HTR-8/SVneo (cell line): ENCODE results near the gene KCNT1.

Experiments used
- DNase-seq: peaks from one replicate; pipeline ENCODE4 v3.0.0; 2011; ENCODE audit warnings: low spot score, mixed read lengths; ENCODE audit not compliant: insufficient read length
- FAIRE-seq: peaks from 2 replicates; lab custom pipeline; 2011; peaks lifted over from hg19 to GRCh38; lab: Jason Lieb, UNC

KCNT1 gene

DNA sequence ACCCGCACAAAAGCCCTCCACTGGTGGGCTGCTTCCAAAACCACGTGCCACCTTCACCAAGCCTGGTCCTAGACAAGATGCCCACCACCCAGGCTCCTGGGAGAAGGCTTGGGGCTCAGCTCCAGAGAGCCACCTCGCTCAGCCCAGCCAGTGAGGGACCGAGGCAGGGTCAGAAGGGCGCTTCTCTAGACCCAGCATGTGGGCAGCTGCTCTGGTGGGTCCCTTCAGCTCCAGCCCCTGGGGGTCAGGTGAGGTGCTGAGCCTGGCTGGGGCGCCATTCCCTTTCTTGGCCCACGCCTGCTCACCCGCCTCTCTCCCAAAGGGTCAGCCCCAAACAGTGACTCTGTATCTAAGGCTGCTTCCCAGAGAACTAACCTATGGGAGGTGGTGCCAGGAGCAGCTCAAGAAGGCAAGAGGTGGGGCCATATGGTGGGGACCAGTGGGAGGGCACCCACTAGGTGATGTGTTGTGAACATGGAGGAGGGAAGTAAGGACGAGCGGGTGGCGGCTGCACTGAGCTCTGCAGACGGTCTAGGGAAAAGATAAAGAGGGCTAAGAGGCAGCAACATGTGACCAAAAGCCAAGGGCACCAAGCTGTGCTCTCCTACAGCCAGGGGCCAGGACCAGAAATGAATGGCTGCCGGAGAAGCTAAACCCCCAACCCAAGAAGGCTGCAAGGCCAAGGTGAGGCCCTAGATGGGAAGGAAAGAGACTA is 126.0 kb downstream of the KCNT1 start:
- DNase-seq (no peak), FAIRE-seq (no peak)

DNA sequence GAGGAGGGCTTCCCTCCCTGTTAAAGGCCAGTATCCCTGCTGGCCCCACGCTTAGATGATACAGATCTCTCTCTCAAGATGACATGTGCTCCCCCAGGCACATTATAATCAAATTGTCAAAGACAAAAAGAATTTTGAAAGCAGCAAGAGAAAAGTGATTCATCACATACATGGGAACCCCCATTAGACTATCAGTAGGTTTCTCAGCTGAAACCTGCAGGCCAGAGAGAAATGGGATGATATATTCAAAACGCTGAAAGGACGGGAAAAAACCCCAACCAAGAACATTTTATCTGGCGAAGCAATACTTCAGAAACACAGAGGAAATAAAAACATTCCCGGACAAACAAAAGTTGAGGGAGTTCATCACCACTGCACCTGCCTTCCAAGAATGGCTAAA is 126.7 kb downstream of the KCNT1 start:
- no peak for FAIRE-seq
- no peak for DNase-seq

DNA sequence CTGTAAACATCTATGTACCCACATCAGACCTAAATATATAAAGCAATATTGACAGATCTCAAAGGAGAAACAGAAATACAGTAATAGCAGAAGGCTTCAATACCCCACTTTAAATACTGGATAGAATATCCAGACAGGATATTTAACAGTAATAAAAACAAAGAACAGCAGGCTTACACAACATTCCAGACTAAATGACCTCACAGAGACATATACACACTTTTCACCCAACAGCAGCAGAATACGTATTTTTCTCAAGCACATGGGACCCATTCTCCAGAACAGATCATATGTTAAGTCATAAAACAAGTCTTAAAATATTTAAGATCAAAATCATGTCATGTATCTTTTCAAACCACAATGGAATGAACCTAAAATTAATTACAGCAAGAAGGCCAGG is 128.5 kb downstream of the KCNT1 start:
- no peak for DNase-seq
- no peak for FAIRE-seq

DNA sequence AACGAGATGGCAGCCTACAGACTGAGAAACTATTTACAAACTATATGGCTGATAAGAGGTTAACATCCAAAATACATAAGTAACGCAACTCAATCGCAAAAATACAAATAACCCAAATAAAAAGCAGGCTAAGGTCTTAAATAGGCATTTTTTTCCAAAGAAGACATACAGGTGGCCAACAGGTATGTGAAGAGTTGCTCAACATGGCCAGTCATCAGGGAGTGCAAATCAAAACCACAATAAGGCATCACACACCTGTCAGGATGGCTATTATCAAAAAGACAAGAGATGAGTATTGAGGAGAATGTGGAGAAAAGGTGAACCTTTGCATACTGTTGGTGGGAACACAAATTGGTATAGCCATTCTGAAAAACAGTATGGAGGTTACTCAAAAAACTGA is 131.9 kb downstream of the KCNT1 start:
- no peak for DNase-seq
- FAIRE-seq, result no peak

DNA sequence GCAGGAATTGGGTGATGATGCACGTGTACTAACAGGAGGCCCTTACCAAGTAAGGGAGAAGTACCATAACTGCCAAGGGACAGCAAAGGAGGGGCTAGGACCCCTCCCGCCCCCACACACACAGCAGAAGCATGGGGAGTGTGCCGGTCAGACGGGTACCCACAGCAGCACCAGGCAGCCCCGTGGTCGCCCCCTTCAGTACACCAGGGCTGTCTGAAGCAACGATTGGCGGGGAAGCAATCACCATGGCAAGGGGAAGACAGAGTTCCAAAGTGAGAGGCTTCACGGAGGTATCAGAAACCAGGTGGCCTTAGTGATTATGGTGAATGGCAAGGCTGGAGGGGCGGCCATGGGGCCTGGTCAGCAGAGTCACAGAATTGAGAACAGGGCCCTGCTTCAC is 133.1 kb downstream of the KCNT1 start:
- FAIRE-seq (no peak), DNase-seq (no peak)

DNA sequence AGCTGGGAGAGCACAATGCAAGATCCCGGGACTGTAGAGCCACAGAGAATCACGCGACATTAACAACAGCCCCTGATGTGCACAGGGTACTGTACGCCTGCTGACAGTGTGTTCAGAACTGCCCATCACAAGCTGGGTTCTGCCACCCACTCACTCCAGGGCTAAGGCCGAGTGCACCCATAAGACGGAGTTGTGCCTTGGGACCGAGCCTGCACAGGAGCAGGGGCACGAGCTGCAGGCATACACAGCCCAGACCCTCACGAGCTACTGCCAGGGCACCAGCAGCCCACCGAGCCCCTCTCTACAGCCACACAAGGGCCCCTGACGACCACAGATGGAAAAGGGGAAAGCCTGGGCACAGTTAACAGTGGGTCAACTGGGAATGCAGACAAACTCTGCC is 137.5 kb downstream of the KCNT1 start:
- no peak for FAIRE-seq
- DNase-seq, result no peak

DNA sequence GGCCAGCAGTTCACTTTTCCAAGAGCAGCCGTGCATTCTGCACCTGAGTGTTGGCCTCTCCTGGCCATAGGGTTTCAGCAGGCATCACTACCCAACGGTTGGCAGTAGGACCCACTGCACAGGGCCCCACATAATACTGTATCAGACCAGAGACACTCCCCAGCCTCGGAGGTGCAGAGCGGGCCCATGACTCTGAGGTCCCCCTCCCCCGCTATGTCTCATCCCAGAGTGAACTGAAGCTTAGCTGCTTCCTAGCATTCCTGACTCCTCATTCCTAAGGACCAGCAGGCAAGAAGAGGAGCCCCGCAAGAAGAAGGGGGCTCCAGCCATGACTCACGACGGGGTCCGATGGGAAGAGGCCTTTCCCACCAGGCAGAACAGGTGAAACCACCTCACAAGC is 138.1 kb downstream of the KCNT1 start:
- DNase-seq (no peak), FAIRE-seq (no peak)

DNA sequence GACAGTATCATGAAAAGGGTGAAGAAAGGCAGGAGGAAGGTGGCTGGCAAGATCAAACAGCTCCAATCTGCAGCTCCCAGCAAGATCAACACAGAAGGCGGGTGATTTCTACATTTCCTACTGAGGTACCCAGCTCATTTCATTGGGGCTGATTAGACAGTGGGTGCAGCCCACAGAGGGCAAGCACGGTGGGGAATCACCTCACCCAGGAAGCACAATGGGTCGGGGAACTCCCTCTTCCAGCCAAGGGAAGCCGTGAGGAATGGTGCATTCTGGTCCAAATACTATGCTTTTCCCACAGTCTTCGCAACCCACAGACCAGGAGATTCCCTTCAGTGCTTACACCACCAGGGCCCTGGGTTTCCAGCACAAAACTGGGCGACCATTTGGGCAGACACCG is 138.6 kb downstream of the KCNT1 start:
- FAIRE-seq, result no peak
- no peak for DNase-seq
